OCI-LY7 (cell line): Measurements from ENCODE around the gene BASP1. TPM values are rescaled to one million over a fixed set of nuclear protein-coding genes. Genes with fewer than 3 reads are reported as not detected.

Experiments used
- BruUV-seq: library from RNA; stranded (reverse); fragments of 400-500 nt; replicated peaks from 2 replicates; lab custom pipeline; 2021; lab: Mats Ljungman, UMichigan
- CTCF ChIA-PET: fragments of 300-600 bp; sonication (Branson Sonifier 250); formaldehyde crosslinking; loops from one replicate; lab custom pipeline; 2022; ENCODE audit warnings: antibody characterized with exemption; ENCODE audit not compliant: unreplicated experiment; lab: Charles Lee
- POLR2A ChIA-PET: fragments of 300-600 bp; sonication (Branson Sonifier 250); formaldehyde crosslinking; loops from one replicate; lab custom pipeline; 2022; ENCODE audit warnings: antibody characterized with exemption; lab: Charles Lee
- DNase-seq: peaks from one replicate; pipeline ENCODE4 v3.0.0-alpha.2; 2015; ENCODE audit warnings: low spot score
- H2AFZ ChIP-seq: fragments of 200-600 bp; sonication (generic), shearing (Covaris generic); 2 replicates; pipeline ENCODE4 v1.6.1; 2014; ENCODE audit warnings: mild to moderate bottlenecking, antibody characterized with exemption, low read length, moderate library complexity
- H3K27ac ChIP-seq: fragments of 200-600 bp; sonication (generic); 2 replicates; pipeline ENCODE4 v1.5.1; 2014; ENCODE audit warnings: mixed run types, low read depth, mild to moderate bottlenecking, moderate library complexity, low read length, inconsistent platforms; ENCODE audit not compliant: poor library complexity, severe bottlenecking
- H3K36me3 ChIP-seq: fragments of 200-600 bp; sonication (generic); 2 replicates; pipeline ENCODE4 v1.6.1; 2014; ENCODE audit warnings: mild to moderate bottlenecking, antibody characterized with exemption, low read length, moderate library complexity, mixed read lengths; ENCODE audit not compliant: insufficient read depth
- H3K4me1 ChIP-seq: fragments of 200-600 bp; sonication (generic); 2 replicates; pipeline ENCODE4 v1.5.1; 2014; ENCODE audit warnings: mild to moderate bottlenecking, low read length; ENCODE audit not compliant: insufficient read depth, poor library complexity, severe bottlenecking
- H3K4me2 ChIP-seq: fragments of 200-600 bp; sonication (generic); 2 replicates; pipeline ENCODE4 v1.6.1; 2014; ENCODE audit warnings: mild to moderate bottlenecking, low read length
- H3K4me3 ChIP-seq: fragments of 200-600 bp; sonication (generic); 2 replicates; pipeline ENCODE4 v1.5.1; 2014; ENCODE audit warnings: mild to moderate bottlenecking, low read depth, low read length; ENCODE audit not compliant: poor library complexity, severe bottlenecking
- H3K79me2 ChIP-seq: fragments of 200-600 bp; sonication (generic); 2 replicates; pipeline ENCODE4 v1.6.1; 2016; ENCODE audit warnings: low read depth, mild to moderate bottlenecking, low read length, moderate library complexity, mixed read lengths; ENCODE audit not compliant: insufficient read depth
- H3K9me2 ChIP-seq: fragments of 200-600 bp; sonication (generic); 2 replicates; pipeline ENCODE4 v1.6.1; 2016; ENCODE audit warnings: mild to moderate bottlenecking, low read length, mixed read lengths; ENCODE audit not compliant: insufficient read depth
- H3K9me3 ChIP-seq: fragments of 200-600 bp; sonication (generic); 2 replicates; pipeline ENCODE4 v1.6.1; 2014; ENCODE audit warnings: mild to moderate bottlenecking, mixed run types, low read length, mixed read lengths
- H4K20me1 ChIP-seq: fragments of 200-600 bp; sonication (generic); 2 replicates; pipeline ENCODE4 v1.6.1; 2014; ENCODE audit warnings: mild to moderate bottlenecking, antibody characterized with exemption, low read length, moderate library complexity, mixed read lengths; ENCODE audit not compliant: insufficient read depth
- CTCF ChIP-seq: fragments of 200-600 bp; sonication (generic); conservative IDR thresholded peaks from 2 replicates; pipeline ENCODE4 v1.5.1; 2014; ENCODE audit warnings: mild to moderate bottlenecking, antibody characterized with exemption, low read length, moderate library complexity, mixed read lengths
- EZH2phosphoT487 ChIP-seq: fragments of 200-600 bp; sonication (generic); IDR thresholded peaks from 2 replicates; pipeline ENCODE4 v1.6.1; 2018; ENCODE audit warnings: low read depth, borderline replicate concordance, mild to moderate bottlenecking, mixed run types, antibody characterized with exemption, low read length, moderate library complexity, mixed read lengths
- intact Hi-C: fragments of 100-400 bp; cut with micrococcal nuclease; formaldehyde crosslinking; loops from one replicate; pipeline ENCODE4 v1.10.0; 2022; ENCODE audit not compliant: unreplicated experiment
- total RNA-seq, 2 experiments: library from RNA; depleted of rRNA in 1 of 2; stranded (reverse); fragments of >200 nt in 1 of 2; shearing (Covaris generic) in 1 of 2; gene quantifications; 2 replicates each; pipeline ENCODE4 v1.2.3, GENCODE V29; 2014 to 2022

The BASP1 gene
- total RNA-seq, 2 experiments from 2014 or later, result 23.4 to 64.8 TPM

- Histone ChIP-seq H3K4me3 (no peak overlapping the region), H3K9me2 (no peaks in the 10 kb centered on the region), H3K79me2 (no peaks in the 10 kb centered on the region), H3K4me2 (no peak overlapping the region), H2AFZ (no peak overlapping the region), H3K27ac (no peak overlapping the region), H3K4me1 (no peaks in the 10 kb centered on the region), H3K36me3 (no peaks in the 10 kb centered on the region), H4K20me1 (no peaks in the 10 kb centered on the region), H3K9me3 (no peaks in the 10 kb centered on the region)
- no TSS peak for BruUV-seq
- TF ChIP-seq EZH2phosphoT487, result no peak
- no peak for TF ChIP-seq CTCF
- CTCF ChIA-PET, result no interaction called here
- DNase-seq, result no peak
- intact Hi-C loops, result no loop called here
- POLR2A ChIA-PET, result no interaction called here
Measured at GRCh38 chr5:17302106-17302505, 84.7 kb downstream of the BASP1 start.

GRCh38 chr5:17302604-17303003 lies 85.2 kb downstream of the BASP1 start:
- intact Hi-C loops, result no loop called here

More at GRCh38 chr5:17302604-17303003, 85.2 kb downstream of the BASP1 start:
- Histone ChIP-seq H3K9me2 (no peaks in the 10 kb centered on the region), H2AFZ (no peak overlapping the region), H3K4me2 (no peak overlapping the region), H3K4me3 (no peak overlapping the region), H3K36me3 (no peaks in the 10 kb centered on the region), H3K27ac (no peak overlapping the region), H3K4me1 (no peaks in the 10 kb centered on the region), H4K20me1 (no peaks in the 10 kb centered on the region), H3K79me2 (no peaks in the 10 kb centered on the region), H3K9me3 (no peaks in the 10 kb centered on the region)
- CTCF ChIA-PET, result no interaction called here
- POLR2A ChIA-PET, result interaction anchor here (0.6 to 1.0 kb wide), 2 partner anchors 10 to 656 kb away, joined by 3 to 5 read pairs; no protein-coding TSS in a partner anchor
- BruUV-seq, result no TSS peak
- DNase-seq, result no peak
- no peak for TF ChIP-seq EZH2phosphoT487
- TF ChIP-seq CTCF, result no peak
